Heart left ventricle (tissue), 16 donors: ENCODE measurements around the gene DTX1. TPM values are rescaled to one million over a fixed set of nuclear protein-coding genes. Genes with fewer than 3 reads are reported as not detected.

Experiments used
- ATAC-seq, 4 donors: fragments of 200-7000 bp; cut with Tn5 transposase; one replicate each; pipeline ENCODE4 v1.9.1; 2020 to 2022; ENCODE audit warnings: moderate library complexity in 4 of 4, mild to moderate bottlenecking in 3 of 4, moderate number of reproducible peaks in 1 of 4
- DNase-seq, 5 donors: peaks; one replicate each; pipeline ENCODE4 v3.0.0-alpha.2; 2020
- H3K27ac ChIP-seq, 12 donors: fragments of 200-600 bp; sonication (generic) in 4 of 12; one replicate each; pipeline versions ENCODE4 v1.5.0 to v1.8.0; 2016 to 2022; ENCODE audit warnings: mild to moderate bottlenecking in 2 of 12
- H3K27me3 ChIP-seq, 9 donors: fragments of 200-600 bp; sonication (generic) in 2 of 9; one replicate each; pipeline versions ENCODE4 v1.5.1 to v1.8.0; 2016 to 2022; ENCODE audit warnings: mild to moderate bottlenecking in 3 of 9
- H3K36me3 ChIP-seq, 9 donors: fragments of 200-600 bp; sonication (generic) in 2 of 9; one replicate each; pipeline versions ENCODE4 v1.5.0 to v1.8.0; 2018 to 2022; ENCODE audit warnings: mild to moderate bottlenecking in 2 of 9
- H3K4me1 ChIP-seq, 12 donors: fragments of 200-600 bp; sonication (generic) in 4 of 12; one replicate each; pipeline versions ENCODE4 v1.5.0 to v1.8.0; 2016 to 2022; ENCODE audit warnings: mild to moderate bottlenecking in 3 of 12
- H3K4me3 ChIP-seq, 12 donors: fragments of 200-600 bp; sonication (generic) in 4 of 12; one replicate each; pipeline versions ENCODE4 v1.5.0 to v1.8.0; 2017 to 2022; ENCODE audit warnings: mild to moderate bottlenecking in 9 of 12, moderate library complexity in 4 of 12
- H3K9me3 ChIP-seq, 12 donors: fragments of 200-600 bp; sonication (generic) in 4 of 12; one replicate each; pipeline versions ENCODE4 v1.5.0 to v1.8.0; 2016 to 2022; ENCODE audit warnings: mild to moderate bottlenecking in 1 of 12
- POLR2A ChIP-seq, 2 donors: fragments of 450-650 bp; IDR thresholded peaks; one replicate each; pipeline ENCODE4 v1.6.1; 2017; ENCODE audit warnings: antibody characterized with exemption in 2 of 2, mild to moderate bottlenecking in 2 of 2, moderate library complexity in 2 of 2
- WGBS, 4 donors: extraction: QIAGEN DNeasy Blood & Tissue Kit in 2 of 4; methylation state at CpG; one replicate each; pipeline versions ENCODE4 v1.1.5 to v1.1.7; 2013 to 2018; 5-methylcytosine and 5-hydroxymethylcytosine counted together
- intact Hi-C, 10 donors: fragments of 100-400 bp; cut with DNase I; formaldehyde crosslinking; loops; one replicate each; pipeline versions ENCODE4 v1.11.1 to v1.14.2; 2022
- polyA plus RNA-seq, 2 donors: library from polyadenylated mRNA; stranded (reverse); fragments of 200-250 nt; gene quantifications; one replicate each; pipeline ENCODE4 v1.2.3, GENCODE V29; 2013
- total RNA-seq, 9 donors: library from RNA; depleted of rRNA in 2 of 9; stranded (reverse); fragments of >200 nt in 2 of 9; fragmentation: NEBNext Ultra II Directional in 3 of 9; extraction: Animal tissue kit (Norgen Biotek cat#: 25700) in 3 of 9; gene quantifications; one replicate each; pipeline versions ENCODE4 v1.1.0 to v1.2.4, GENCODE V29; 2016 to 2023
- TF ChIP-seq, protein P1 (sequence below), 12 donors: fragments of 200-600 bp; sonication (generic) in 4 of 12; IDR thresholded peaks; one replicate each; pipeline versions ENCODE4 v1.5.0 to v1.8.0; 2018 to 2022; ENCODE audit warnings: antibody characterized with exemption in 12 of 12, mild to moderate bottlenecking in 5 of 12
- donor health status: ischemic (EF 13 %, LVEDD 7.1; RV severe dilation, severe dysfunction).
- donor health status: healthy with polysubstance abuse.
- donor health status: DM: no; HTN: yes; CAD: no.
- donor health status: DM: no; HTN: no; CAD: no.
- donor health status: ischemic (EF 25% LVEDD 6.9; RV normal size, moderate dysfunction).
- donor health status: ischemic (EF 25% LVEDD 5.7; RV mildly dilated, moderate dysfunction).
- donor health status: healthy.
- donor health status: DM: yes; HTN: yes; CAD: no.
- donor health status: ischemic (EF 35%, LVEDD 5.7; RV mildly dilated, moderate dysfunction).
- donor health status: nonischemic (EF 11% LVEDD 7.7; RV severe dilation, severe dysfunction).
- donor health status: DM: yes; HTN: yes; CAD: no.
- donor health status: PGD.
- donor health status: ischemic (EF 29% LVEDD 5.4; RV normal size, mild dysfunction).
- donor health status: nonischemic (EF 23%, LVEDD 6.1; RV moderate dilation, normal function).

Gene DTX1
- total and polyA plus RNA-seq, 11 donors, result 0.50 to 3.2 (median 1.8) TPM

DNA sequence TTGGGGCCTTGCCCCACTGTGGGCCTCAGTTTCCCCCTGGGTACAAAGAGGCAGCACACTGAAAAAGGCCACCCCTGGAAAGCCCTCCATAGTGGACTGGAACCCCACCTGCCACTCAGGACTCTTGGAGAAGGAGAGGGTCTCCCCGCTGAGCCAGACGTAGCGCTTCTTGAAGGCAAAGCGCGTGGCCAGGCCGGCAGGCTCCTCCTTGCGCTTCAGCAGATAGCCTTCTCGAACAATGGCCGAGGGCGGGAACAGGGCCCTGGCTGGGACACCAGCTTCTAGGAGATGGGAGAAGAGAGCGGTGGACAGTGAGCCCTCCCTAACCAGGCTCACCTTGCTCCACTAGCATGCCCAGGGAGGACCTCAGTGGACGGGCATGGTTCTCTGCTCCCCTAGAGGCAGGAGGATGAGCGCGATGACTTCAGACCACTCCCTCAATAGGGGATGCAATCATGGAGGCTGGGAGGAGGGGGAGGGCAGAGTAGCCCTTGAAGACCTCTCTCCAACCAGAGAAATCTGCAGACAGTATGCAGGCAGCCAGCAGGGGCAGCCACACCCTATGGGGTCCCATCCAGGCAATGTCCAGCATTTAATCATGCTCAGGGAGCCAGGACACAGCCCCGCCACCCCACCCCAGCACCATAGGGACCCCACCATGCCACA, 49.2 kb downstream of the DTX1 start:
- 79 to 84% (median 81%) methylated on average over 12 to 15 of the region's 15 CpGs for WGBS, 4 donors
- no peaks in the 10 kb centered on the region for H3K36me3 ChIP-seq
- H3K27me3 ChIP-seq, result peaks cover 6 to 33% (median 13%) of the 10 kb centered on the region in 9 donors
- peaks cover 0 to 5% (median 0%) of the 10 kb centered on the region in 12 donors for H3K4me1 ChIP-seq
- TF ChIP-seq, protein P1, sequence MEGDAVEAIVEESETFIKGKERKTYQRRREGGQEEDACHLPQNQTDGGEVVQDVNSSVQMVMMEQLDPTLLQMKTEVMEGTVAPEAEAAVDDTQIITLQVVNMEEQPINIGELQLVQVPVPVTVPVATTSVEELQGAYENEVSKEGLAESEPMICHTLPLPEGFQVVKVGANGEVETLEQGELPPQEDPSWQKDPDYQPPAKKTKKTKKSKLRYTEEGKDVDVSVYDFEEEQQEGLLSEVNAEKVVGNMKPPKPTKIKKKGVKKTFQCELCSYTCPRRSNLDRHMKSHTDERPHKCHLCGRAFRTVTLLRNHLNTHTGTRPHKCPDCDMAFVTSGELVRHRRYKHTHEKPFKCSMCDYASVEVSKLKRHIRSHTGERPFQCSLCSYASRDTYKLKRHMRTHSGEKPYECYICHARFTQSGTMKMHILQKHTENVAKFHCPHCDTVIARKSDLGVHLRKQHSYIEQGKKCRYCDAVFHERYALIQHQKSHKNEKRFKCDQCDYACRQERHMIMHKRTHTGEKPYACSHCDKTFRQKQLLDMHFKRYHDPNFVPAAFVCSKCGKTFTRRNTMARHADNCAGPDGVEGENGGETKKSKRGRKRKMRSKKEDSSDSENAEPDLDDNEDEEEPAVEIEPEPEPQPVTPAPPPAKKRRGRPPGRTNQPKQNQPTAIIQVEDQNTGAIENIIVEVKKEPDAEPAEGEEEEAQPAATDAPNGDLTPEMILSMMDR (IDR thresholded peaks at IDR 0.05), result no peak
- TF ChIP-seq POLR2A (IDR thresholded peaks at IDR 0.05), result no peak
- ATAC-seq (no peak), DNase-seq (no peak)
- no peaks in the 10 kb centered on the region for H3K9me3 ChIP-seq
- no peak overlapping the region for H3K27ac ChIP-seq
- intact Hi-C loops, result no loop called here
- no peak overlapping the region for H3K4me3 ChIP-seq

DNA sequence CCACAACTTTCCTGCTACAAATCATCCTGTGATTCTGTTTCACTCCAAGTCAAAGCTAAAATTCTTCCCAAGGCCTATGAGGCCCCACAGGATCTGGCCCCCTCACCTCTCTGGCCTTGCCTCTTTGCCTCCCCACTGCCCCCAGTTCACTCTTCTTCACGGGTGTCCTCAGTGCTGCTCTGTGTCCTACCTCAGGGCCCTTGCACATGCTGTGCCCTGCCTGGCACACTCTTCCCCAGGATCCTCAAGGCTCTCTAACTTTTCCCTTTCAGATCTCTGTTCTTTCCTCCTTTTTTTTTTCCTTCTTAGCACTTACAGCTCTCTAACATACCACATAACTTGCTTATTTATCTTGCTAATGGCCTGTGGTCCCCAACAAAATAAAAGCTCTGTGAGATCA, 49.8 kb downstream of the DTX1 start:
- H3K36me3 ChIP-seq, result no peaks in the 10 kb centered on the region
- peaks cover 6 to 32% (median 13%) of the 10 kb centered on the region in 9 donors for H3K27me3 ChIP-seq
- H3K4me3 ChIP-seq, result no peak overlapping the region
- intact Hi-C loops, result no loop called here
- 75 to 82% (median 76%) methylated on average over 1 of the region's 1 CpG for WGBS, 4 donors
- no peak for ATAC-seq
- no peak for DNase-seq
- H3K27ac ChIP-seq, result no peak overlapping the region
- no peaks in the 10 kb centered on the region for H3K9me3 ChIP-seq
- no peak for TF ChIP-seq POLR2A (IDR thresholded peaks at IDR 0.05)
- TF ChIP-seq, protein P1 (IDR thresholded peaks at IDR 0.05), result no peak
- H3K4me1 ChIP-seq, result peaks cover 0 to 5% (median 0%) of the 10 kb centered on the region in 12 donors

DNA sequence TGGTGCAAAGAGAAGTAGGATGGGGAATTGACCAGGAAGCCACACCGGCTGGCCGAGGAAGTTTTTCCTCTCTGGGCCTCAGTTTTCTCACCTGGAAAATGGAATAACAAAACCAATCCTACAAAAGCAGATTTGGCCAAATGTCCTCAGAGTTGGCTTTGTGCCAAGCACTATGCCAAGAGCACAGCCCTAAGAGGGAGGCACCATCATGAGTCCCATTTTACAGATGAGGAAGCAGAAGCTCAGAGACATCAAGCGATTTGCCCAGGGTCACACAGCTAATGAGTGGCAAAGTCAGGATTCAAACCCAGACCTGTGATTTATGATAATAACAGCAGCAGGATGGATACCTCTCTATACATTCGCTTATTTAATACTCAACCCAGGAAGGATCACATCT, 51.8 kb downstream of the DTX1 start:
- H3K4me3 ChIP-seq, result no peak overlapping the region
- H3K27ac ChIP-seq, result no peak overlapping the region
- ATAC-seq (no peak), DNase-seq (no peak)
- TF ChIP-seq, protein P1 (IDR thresholded peaks at IDR 0.05), result no peak
- TF ChIP-seq POLR2A (IDR thresholded peaks at IDR 0.05), result no peak
- H3K27me3 ChIP-seq, result peaks cover 3 to 37% (median 16%) of the 10 kb centered on the region in 9 donors
- H3K9me3 ChIP-seq, result no peaks in the 10 kb centered on the region
- 90 to 99% (median 95%) methylated on average over 4 of the region's 4 CpGs for WGBS, 4 donors
- no peaks in the 10 kb centered on the region for H3K36me3 ChIP-seq
- peaks cover 0 to 5% (median 0%) of the 10 kb centered on the region in 12 donors for H3K4me1 ChIP-seq
- intact Hi-C loops, result no loop called here

DNA sequence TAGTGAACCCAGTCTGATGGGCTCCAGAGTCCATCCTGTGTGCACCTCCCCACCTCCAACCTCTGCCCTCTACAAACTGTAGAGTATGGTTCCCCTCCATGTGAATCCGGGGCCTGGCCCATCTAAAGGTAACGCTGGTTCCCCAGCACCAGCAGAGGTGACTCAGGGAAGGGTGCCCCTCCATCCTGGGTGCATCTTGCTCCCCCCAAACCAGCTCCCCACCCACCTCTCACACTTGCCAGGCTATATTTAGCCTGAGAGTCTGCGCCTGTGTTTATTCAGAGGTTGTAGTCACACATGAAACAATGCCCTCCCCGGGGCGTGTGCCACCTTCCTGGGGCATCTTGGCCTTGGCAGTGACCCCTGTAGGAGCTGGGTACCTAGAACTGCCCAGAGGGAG, 52.8 kb downstream of the DTX1 start:
- no peaks in the 10 kb centered on the region for H3K36me3 ChIP-seq
- H3K9me3 ChIP-seq, result no peaks in the 10 kb centered on the region
- TF ChIP-seq POLR2A (IDR thresholded peaks at IDR 0.05), result no peak
- TF ChIP-seq, protein P1 (IDR thresholded peaks at IDR 0.05), result no peak
- ATAC-seq (peak in 2 of 4 donors; percentile 16 to 52), DNase-seq (no peak)
- H3K27ac ChIP-seq, result no peak overlapping the region
- whole genome bisulfite sequencing, 4 donors, result 60 to 72% (median 65%) methylated on average over 3 to 5 of the region's 5 CpGs
- no peak overlapping the region for H3K4me3 ChIP-seq
- intact Hi-C loops, result no loop called here
- H3K27me3 ChIP-seq, result peaks cover 0 to 37% (median 8%) of the 10 kb centered on the region in 9 donors
- H3K4me1 ChIP-seq, result no peaks in the 10 kb centered on the region
